NK-92 (cell line): ENCODE data around the gene ZFP69B.
A peak's percentile ranks its signal among the peaks of the same experiment; 100 is the strongest.

Experiments
- DNase-seq: peaks from one replicate; lab custom pipeline; 2025; ENCODE audit not compliant: unreplicated experiment; lab: John Stamatoyannopoulos, UW

The ZFP69B gene

GRCh38 chr1:40449684-40450494 lies at the start of gene ZFP69B:
Gene ZFP69B (plus strand): TSS chr1:40450476. CDS start chr1:40450962, 486 bp downstream.
- peak; percentile 34 for DNase-seq

GRCh38 chr1:40401473-40402201 lies 48.6 kb upstream of the ZFP69B start:
- no peak for DNase-seq

- DNase-seq = no peak
These were observed 45.4 kb upstream of the ZFP69B start for GRCh38 chr1:40404670-40405462.

- DNase-seq = no peak
These were observed 44.5 kb upstream of the ZFP69B start for GRCh38 chr1:40405812-40406211.

GRCh38 chr1:40407453-40407852 lies 42.8 kb upstream of the ZFP69B start:
- DNase-seq = no peak

- DNase-seq = no peak
These were observed 40.8 kb upstream of the ZFP69B start for GRCh38 chr1:40409467-40409866.

- no peak for DNase-seq
These were observed 39.0 kb upstream of the ZFP69B start for GRCh38 chr1:40411294-40411693.

GRCh38 chr1:40411843-40412242 lies 38.4 kb upstream of the ZFP69B start:
- DNase-seq = no peak

GRCh38 chr1:40413527-40414252 lies 36.6 kb upstream of the ZFP69B start:
- no peak for DNase-seq

- no peak for DNase-seq
These were observed 35.9 kb upstream of the ZFP69B start for GRCh38 chr1:40414331-40414730.

- DNase-seq = no peak
These were observed 33.6 kb upstream of the ZFP69B start for GRCh38 chr1:40416709-40417108.

- DNase-seq = no peak
These were observed 28.6 kb upstream of the ZFP69B start for GRCh38 chr1:40421431-40422384.

- no peak for DNase-seq
These were observed 27.5 kb upstream of the ZFP69B start for GRCh38 chr1:40422630-40423263.

- DNase-seq = no peak
These were observed 27.0 kb upstream of the ZFP69B start for GRCh38 chr1:40423264-40423642.

GRCh38 chr1:40423951-40424618 lies 26.2 kb upstream of the ZFP69B start:
- no peak for DNase-seq

- DNase-seq = no peak
These were observed 25.1 kb upstream of the ZFP69B start for GRCh38 chr1:40425198-40425597.

- no peak for DNase-seq
These were observed 18.9 kb upstream of the ZFP69B start for GRCh38 chr1:40431385-40431784.

- DNase-seq = no peak
These were observed 17.5 kb upstream of the ZFP69B start for GRCh38 chr1:40432644-40433390.
